ENCODE measurements around the gene TRO.

Gene TRO

DNA sequence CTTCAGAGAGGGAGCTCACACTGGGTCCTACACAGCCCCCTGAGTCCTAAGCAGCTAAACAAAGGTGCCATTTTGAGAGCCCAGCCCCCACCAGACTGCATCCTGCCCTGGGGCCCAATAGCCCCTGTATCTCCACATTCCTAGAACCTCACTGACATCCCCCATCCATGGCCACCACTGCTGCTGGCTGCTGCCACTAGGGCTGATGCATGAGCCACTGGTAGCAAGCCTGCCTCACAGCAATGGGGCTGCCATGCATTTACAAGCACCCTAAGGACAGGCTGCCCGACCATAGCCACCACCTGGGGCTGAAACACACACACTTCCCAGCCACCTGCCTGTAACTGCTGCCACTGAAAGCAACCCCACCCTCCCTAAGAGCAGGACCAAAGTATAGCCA, 26.5 kb upstream of the TRO start:
- no peak for ATAC-seq

DNA sequence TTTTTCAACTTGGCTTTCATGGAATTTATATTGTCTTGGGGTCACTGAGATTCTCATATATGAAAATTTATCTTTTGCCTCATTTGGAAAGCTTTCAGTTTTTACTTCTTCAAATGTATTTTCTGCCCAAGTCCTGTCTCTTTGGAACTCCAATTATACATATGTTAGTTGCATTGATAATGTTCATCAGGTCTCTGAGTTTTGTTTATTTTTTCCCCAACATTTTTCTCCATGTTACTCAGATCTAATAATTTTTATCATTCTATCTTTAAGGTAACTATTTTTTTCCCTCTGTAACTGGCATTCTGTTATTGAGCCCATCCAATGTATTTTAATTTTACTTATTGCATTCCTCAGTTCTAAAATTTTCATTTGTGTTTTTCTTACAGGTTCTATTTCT, 10.7 kb upstream of the TRO start:
- ATAC-seq, result no peak
- TF ChIP-seq ARNTL (CRISPR knock-in tag; IDR thresholded peaks at IDR 0.05; ENCODE audit: borderline replicate concordance, low read depth) (no peak), ISL1 (CRISPR knock-in tag; IDR thresholded peaks at IDR 0.05) (no peak), TOX (CRISPR knock-in tag; IDR thresholded peaks at IDR 0.05; ENCODE audit: borderline replicate concordance) (no peak), PPARA (CRISPR knock-in tag; IDR thresholded peaks at IDR 0.05; ENCODE audit: borderline replicate concordance) (no peak), ZFP30 (CRISPR knock-in tag; IDR thresholded peaks at IDR 0.05) (no peak), CREB5 (CRISPR knock-in tag; IDR thresholded peaks at IDR 0.05; ENCODE audit: low read depth) (no peak), BACH2 (CRISPR knock-in tag; IDR thresholded peaks at IDR 0.05; ENCODE audit: borderline replicate concordance) (no peak), GLIS3 (CRISPR knock-in tag; IDR thresholded peaks at IDR 0.05) (no peak), OSR1 (CRISPR knock-in tag; IDR thresholded peaks at IDR 0.05) (no peak)
- TF ChIP-seq, protein P1, sequence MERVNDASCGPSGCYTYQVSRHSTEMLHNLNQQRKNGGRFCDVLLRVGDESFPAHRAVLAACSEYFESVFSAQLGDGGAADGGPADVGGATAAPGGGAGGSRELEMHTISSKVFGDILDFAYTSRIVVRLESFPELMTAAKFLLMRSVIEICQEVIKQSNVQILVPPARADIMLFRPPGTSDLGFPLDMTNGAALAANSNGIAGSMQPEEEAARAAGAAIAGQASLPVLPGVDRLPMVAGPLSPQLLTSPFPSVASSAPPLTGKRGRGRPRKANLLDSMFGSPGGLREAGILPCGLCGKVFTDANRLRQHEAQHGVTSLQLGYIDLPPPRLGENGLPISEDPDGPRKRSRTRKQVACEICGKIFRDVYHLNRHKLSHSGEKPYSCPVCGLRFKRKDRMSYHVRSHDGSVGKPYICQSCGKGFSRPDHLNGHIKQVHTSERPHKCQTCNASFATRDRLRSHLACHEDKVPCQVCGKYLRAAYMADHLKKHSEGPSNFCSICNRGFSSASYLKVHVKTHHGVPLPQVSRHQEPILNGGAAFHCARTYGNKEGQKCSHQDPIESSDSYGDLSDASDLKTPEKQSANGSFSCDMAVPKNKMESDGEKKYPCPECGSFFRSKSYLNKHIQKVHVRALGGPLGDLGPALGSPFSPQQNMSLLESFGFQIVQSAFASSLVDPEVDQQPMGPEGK (CRISPR knock-in tag; IDR thresholded peaks at IDR 0.05; ENCODE audit: borderline replicate concordance), result no peak
- TF ChIP-seq, protein P2, sequence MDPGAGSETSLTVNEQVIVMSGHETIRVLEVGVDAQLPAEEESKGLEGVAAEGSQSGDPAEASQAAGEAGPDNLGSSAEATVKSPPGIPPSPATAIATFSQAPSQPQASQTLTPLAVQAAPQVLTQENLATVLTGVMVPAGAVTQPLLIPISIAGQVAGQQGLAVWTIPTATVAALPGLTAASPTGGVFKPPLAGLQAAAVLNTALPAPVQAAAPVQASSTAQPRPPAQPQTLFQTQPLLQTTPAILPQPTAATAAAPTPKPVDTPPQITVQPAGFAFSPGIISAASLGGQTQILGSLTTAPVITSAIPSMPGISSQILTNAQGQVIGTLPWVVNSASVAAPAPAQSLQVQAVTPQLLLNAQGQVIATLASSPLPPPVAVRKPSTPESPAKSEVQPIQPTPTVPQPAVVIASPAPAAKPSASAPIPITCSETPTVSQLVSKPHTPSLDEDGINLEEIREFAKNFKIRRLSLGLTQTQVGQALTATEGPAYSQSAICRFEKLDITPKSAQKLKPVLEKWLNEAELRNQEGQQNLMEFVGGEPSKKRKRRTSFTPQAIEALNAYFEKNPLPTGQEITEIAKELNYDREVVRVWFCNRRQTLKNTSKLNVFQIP (CRISPR knock-in tag; IDR thresholded peaks at IDR 0.05; ENCODE audit: borderline replicate concordance, low read depth), result no peak

More for the DNA sequence above, 26.5 kb upstream of the TRO start:
- TF ChIP-seq, protein P3, sequence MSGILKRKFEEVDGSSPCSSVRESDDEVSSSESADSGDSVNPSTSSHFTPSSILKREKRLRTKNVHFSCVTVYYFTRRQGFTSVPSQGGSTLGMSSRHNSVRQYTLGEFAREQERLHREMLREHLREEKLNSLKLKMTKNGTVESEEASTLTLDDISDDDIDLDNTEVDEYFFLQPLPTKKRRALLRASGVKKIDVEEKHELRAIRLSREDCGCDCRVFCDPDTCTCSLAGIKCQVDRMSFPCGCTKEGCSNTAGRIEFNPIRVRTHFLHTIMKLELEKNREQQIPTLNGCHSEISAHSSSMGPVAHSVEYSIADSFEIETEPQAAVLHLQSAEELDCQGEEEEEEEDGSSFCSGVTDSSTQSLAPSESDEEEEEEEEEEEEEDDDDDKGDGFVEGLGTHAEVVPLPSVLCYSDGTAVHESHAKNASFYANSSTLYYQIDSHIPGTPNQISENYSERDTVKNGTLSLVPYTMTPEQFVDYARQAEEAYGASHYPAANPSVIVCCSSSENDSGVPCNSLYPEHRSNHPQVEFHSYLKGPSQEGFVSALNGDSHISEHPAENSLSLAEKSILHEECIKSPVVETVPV (CRISPR knock-in tag; IDR thresholded peaks at IDR 0.05), result no peak
- TF ChIP-seq ZFP30 (CRISPR knock-in tag; IDR thresholded peaks at IDR 0.05) (no peak), TSHZ2 (CRISPR knock-in tag; IDR thresholded peaks at IDR 0.05) (no peak), TOX (CRISPR knock-in tag; IDR thresholded peaks at IDR 0.05; ENCODE audit: borderline replicate concordance) (no peak), CREB5 (CRISPR knock-in tag; IDR thresholded peaks at IDR 0.05; ENCODE audit: low read depth) (no peak), ZNF8 (CRISPR knock-in tag; IDR thresholded peaks at IDR 0.05) (no peak), ZNF70 (CRISPR knock-in tag; IDR thresholded peaks at IDR 0.05) (no peak), OSR1 (CRISPR knock-in tag; IDR thresholded peaks at IDR 0.05) (no peak), GLIS3 (CRISPR knock-in tag; IDR thresholded peaks at IDR 0.05) (no peak), CSDC2 (CRISPR knock-in tag; IDR thresholded peaks at IDR 0.05) (no peak), TCF4 (CRISPR knock-in tag; IDR thresholded peaks at IDR 0.05; ENCODE audit: borderline replicate concordance) (no peak), ZFP3 (CRISPR knock-in tag; IDR thresholded peaks at IDR 0.05) (no peak), BACH2 (CRISPR knock-in tag; IDR thresholded peaks at IDR 0.05; ENCODE audit: borderline replicate concordance) (no peak), ZNF565 (CRISPR knock-in tag; conservative IDR thresholded peaks at IDR 0.05; ENCODE audit: low read depth) (no peak)
- TF ChIP-seq, protein P1 (CRISPR knock-in tag; IDR thresholded peaks at IDR 0.05; ENCODE audit: borderline replicate concordance), result no peak
- TF ChIP-seq, protein P2 (CRISPR knock-in tag; IDR thresholded peaks at IDR 0.05; ENCODE audit: borderline replicate concordance, low read depth), result no peak

Measured in SK-N-SH treated with all-trans-retinoic acid at 6 μM for 48 hours (cell line).